ENCODE measurements around the gene GNL3L.
"Not testable (repeated sequence)": the region's sequence is repeated elsewhere in the genome, so short reads cannot be mapped to it uniquely, and the experiment has no call there.

The GNL3L gene

GRCh38 chrX:54561622-54562021 lies 31.6 kb downstream of the GNL3L start:
- no peak for DNase-seq

- DNase-seq = no peak
These were observed 34.9 kb downstream of the GNL3L start for GRCh38 chrX:54564936-54565335.

GRCh38 chrX:54570332-54570731 lies 40.3 kb downstream of the GNL3L start:
- DNase-seq = no peak

GRCh38 chrX:54572641-54573040 lies 42.6 kb downstream of the GNL3L start:
- DNase-seq = not testable (repeated sequence)

GRCh38 chrX:54597728-54598127 lies 67.7 kb downstream of the GNL3L start:
- DNase-seq = no peak

GRCh38 chrX:54602563-54602962 lies 72.5 kb downstream of the GNL3L start:
- no peak for DNase-seq

All from stimulated activated naive CD4-positive, alpha-beta T cell (primary cell).